GM21381 (cell line): Measurements from ENCODE around the gene MAMDC2.

Experiments
- ATAC-seq: cut with Tn5 transposase; IDR thresholded peaks from one replicate; pipeline ENCODE4 v1.9.1; 2021; ENCODE audit warnings: mild to moderate bottlenecking, moderate library complexity; ENCODE audit not compliant: unreplicated experiment

MAMDC2 gene, protein sequence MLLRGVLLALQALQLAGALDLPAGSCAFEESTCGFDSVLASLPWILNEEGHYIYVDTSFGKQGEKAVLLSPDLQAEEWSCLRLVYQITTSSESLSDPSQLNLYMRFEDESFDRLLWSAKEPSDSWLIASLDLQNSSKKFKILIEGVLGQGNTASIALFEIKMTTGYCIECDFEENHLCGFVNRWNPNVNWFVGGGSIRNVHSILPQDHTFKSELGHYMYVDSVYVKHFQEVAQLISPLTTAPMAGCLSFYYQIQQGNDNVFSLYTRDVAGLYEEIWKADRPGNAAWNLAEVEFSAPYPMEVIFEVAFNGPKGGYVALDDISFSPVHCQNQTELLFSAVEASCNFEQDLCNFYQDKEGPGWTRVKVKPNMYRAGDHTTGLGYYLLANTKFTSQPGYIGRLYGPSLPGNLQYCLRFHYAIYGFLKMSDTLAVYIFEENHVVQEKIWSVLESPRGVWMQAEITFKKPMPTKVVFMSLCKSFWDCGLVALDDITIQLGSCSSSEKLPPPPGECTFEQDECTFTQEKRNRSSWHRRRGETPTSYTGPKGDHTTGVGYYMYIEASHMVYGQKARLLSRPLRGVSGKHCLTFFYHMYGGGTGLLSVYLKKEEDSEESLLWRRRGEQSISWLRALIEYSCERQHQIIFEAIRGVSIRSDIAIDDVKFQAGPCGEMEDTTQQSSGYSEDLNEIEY

DNA sequence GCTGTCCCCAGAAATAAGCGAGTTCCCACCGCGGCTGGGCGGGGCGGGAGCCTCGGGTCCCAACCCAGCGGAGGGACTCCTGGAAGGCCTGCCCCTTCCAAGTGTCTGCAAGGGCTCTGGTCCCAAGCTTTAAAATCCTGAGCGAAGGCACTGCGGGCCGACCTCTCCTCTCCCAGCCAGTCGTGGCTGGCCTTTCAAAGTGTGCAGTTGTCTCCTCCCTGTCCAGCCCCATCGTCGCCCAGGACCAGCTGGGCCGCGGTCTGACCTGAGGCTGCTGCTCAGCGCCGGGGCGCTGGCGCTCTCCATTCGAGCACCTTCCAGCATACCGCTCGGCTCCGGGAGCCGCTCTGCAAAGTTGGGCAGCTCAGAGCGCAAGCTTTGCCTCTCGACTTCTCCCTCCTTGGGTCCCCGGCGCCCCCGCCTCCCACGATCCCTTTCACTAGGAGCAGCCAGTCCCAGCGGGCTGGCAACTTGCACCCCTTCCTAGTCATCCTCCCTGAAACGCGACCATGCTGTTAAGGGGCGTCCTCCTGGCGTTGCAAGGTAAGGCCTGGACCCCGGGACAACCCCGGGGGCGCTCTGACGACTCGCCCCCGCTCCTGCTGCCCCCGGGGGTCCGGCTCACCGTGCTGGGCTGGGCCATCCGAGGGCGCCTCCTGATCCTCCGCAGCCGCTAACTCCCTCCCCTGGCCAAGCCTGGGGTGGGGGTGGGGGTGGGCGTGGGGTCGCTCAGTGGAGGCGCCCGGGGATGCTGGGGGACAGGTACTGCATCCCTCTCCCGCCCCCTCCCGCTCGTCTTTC is at the start of gene MAMDC2:
Gene MAMDC2 (plus strand): TSS at position 160 of the 801 bp plus-strand sequence. CDS start 350 bp downstream, at position 510.
- ATAC-seq: no peak

DNA sequence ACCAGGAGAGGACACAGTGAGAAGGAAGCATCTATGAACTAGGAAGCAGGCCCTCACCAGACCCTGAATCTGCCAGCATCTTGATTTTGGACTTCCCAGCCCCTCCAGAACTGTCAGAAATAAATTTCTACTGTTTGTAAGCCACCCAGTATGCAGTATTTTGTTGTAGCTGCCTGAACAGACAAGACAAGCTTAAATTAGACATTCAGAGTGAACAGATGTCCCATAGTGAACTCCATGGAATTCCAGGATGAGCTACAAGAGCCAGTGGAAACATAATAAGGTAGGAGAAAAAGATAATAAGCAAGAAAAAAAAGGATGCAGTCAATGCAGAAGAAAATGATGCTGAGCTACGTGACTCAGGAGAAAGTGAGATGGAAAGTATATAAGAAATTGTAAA is 47.8 kb upstream of the MAMDC2 start:
- ATAC-seq: no peak

DNA sequence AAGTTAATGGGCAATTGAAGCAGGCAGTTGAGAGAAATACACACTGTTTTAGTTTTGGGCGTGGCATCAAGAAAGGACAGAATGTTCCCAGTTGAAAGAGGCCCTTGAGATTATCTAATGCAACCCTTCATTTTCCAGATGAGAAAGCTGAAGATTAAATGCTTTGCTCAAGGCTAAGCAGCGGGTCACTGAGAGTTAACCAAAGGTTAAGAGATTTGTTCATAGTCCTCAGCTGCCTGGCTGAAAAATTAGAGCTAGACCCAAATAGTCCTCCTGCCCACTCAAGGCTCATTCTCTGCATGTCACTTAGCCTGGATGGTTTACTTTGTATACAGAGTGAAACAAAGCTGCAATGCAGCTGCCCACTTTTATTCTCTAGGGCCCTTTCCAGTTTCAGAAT is 46.7 kb upstream of the MAMDC2 start:
- no peak for ATAC-seq

DNA sequence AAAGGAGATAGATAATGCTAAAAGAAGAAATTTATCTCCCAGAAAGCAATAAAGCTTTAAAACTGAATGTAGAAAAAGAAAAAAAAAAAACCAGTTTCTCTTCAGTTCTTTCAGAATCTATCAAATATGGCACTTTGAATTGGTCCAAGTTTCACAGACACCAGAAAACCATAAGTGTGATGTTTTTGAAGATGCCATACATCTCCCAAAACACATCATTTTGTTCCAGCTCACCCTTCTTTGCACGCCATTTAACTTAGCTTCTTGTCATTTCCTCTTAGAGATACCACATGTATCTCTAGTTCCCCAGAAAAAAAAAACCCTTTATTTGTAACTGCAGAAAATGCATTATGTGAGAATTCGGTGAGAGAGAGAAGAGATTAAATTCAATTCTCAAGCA is 46.1 kb upstream of the MAMDC2 start:
- no peak for ATAC-seq

DNA sequence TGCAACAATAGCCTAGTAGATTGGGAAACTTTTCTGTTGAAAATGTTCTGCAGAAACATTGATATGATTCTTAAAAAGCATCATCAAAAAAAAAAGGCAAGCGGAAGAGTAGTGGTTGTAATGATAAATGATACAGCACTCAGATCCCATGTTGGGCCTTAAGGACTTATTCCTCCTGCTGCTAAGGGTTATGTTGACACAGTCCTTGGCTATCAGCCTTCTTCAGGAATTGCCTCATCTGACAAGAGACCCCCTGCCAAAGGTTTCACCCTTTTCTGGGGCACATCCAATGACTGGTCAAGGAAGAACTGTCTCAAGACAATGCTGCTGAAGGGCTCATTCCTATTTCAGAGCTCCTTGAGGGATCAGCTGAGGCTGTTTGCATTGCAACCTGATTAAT is 44.3 kb upstream of the MAMDC2 start:
- ATAC-seq: no peak

DNA sequence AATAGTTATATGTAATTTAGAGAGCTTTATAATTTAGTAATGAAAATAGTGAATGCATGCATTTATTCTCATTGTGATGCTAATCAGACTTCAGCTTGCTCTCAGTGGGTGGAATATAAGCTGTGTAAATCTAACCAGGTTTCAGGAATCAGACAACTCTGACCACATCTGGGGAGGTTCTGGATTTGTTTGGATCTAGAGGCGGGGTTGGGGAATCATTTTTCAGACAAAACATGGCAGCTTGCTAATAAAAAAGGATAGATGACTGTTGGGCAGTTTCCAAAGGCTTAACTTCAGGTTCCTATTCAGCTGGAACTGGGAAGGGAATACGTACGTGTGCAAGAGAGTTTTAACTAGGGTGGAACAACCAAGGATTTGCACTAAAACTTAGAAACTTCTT is 43.2 kb upstream of the MAMDC2 start:
- ATAC-seq: no peak

DNA sequence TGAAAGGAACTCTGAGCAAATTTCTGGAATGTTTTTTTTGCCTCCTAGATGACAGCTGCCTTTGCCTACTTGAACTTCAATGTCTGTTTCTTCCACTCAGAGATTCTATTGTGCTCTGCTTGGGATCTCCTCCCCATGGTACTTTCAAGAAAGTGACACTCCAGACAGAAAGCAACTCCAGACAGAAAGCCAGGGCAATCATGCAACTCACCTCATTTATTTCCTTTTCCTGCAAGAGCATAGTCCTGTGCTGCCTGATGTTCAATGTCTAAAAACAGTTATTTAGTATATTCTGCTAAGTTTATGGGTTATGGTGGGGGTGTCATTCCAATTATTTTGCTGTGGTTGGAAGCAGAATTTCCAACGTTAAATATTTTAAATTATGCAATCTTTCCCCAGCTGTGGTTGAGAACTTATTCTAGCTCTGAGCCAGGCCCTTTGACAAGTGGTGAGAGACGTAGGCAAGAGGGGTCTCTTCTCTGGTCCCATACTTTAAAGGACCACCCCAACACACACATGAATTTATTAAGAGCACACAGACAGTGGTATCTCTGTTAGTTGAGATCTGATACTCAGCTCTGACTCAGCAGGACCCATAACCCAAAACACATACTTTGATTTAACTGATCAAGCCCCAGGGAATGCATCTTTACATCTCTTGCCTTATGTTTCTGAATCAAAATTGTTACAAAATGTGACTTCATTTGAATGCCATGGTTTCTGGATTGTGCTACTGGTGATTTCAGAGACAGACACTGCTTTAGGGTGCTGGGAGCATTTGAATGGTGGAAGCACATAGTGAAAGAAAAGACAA is 39.5 kb upstream of the MAMDC2 start:
- no peak for ATAC-seq

DNA sequence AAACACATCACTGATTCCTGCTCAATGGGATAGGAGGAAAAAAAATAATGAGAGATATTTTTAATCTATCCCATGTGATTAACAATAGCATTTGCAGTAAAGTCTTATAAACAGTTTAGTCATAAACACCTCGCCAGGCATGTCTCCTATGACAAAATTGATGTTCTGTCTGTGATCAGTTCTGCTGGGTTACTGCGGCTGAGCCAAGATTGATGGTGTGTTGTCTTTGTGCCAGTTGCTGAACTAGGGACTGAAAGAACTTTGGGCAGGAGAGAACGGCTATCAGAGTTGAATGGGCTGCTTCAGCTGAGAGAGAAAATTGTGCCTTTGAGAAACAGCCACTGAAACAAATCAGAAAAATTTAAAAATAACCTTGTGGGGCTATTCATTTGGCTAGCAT is 37.3 kb upstream of the MAMDC2 start:
- no peak for ATAC-seq

DNA sequence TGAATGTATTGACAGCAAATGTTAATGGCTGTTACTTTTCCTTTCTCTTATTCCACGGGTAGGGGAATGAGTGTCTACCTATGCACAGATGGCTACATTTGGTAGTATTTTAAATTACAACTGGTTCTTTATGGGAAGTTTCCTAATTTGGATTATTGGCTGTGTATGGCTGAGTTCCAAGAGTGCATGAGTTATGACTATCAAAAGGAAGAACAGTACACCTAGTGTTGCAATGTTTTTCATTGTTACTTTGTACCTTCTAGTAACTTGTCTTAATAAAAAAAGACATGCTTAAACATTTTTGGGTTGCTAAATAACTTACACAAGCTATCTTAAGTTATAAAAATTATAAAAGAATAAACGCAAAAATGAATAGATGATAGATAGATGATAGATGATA is 35.8 kb upstream of the MAMDC2 start:
- ATAC-seq: no peak

DNA sequence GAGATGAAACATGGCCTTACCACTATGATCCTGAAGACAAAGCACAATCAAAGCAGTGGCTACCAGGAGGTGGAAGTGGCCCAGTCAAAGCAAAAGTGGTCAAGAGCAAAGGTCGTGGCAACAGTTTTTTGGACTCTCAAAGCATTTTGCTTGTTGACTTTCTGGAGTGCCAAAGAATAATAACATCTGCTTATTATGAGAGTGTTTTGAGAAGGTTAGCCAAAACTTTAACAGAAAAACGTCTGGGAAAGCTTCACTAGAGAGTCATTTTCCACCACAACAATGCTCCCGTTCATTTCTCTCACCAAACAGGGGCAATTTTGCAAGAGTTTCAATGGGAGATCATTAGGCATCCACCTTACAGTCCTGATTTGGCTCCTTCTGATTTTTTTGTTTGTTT is 33.6 kb upstream of the MAMDC2 start:
- ATAC-seq: no peak

DNA sequence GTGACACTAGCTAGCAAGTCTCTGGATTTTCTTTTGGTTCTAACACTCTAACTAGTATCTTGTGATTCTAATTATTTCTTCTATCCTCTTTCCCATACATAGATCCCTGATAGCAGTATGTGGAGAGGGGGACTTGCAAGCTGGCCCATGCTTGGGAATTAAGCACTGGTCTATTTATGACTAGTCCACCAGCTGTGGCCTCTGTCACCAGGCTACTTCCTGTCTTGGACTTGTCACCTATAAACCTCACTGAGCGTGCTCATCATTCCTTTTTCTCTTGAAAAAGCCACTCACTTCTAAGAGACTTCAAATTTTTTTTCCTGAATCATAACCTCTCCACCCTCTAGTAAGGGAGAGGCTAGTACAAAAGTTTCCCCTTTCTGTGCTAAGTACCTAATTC is 32.3 kb upstream of the MAMDC2 start:
- ATAC-seq: no peak

DNA sequence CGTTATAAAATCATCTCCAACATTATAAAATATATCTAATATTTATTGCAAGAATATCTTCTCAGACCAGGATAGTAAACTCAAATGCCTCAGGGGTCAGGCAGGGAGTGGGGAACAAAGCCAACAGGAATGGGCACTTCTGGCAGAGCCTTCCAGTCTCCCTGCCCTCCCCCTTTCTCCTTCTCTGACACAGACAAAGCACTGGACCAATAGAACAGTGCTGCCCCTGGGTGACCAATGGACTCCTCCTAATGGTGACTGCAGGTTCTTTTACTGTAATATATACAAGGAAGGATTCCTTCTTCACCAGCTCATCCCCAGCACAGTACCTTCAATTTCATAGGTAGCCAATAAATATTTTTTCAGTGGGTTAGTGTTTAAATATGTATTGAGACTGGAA is 31.1 kb upstream of the MAMDC2 start:
- ATAC-seq: no peak

DNA sequence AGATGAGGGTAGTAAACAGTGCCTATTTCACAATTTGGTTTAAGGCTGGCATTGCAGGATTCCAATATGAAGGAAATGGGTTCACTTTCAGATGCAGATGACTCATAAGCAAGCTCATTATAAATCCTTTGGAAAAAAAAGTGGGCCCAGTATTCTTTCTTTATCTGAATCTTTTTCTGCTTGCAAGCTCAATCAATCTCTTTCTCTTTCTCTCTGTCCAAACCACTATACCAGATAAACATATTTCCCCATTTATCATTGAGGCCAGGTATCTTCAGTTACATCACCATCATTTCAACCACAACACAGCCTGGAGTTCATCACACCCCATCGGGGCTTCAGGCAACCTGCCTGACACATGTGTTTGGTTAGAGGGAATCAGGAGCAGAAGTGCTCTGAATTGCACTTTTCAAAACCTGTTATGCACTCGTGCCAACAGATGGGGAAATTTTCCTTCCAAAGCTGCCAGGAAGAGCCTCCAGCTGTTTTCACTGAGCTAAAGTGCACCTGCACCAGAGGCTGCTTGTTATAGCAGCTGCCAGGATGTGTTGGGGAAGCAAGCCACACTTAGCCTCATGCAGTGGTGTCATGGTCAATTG is 30.0 kb upstream of the MAMDC2 start:
- no peak for ATAC-seq

DNA sequence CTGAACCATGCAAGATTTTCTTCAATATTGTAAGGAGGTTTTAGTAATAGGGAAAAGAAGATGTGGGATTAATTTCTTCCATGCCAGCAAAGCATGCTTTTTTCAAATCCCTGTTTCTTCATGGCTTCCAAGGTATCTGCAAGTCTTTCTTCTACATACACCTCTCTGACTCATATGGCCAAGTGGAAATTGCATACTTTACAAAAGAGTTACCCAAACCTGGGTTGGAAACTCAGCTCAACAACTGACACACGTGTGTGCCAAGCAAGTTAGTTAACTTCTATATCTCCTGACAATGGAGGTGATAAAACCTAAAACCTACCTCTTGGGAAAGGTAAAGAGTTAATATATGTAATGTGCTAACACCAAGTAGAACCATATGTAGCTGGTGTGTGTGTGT is 28.5 kb upstream of the MAMDC2 start:
- no peak for ATAC-seq

DNA sequence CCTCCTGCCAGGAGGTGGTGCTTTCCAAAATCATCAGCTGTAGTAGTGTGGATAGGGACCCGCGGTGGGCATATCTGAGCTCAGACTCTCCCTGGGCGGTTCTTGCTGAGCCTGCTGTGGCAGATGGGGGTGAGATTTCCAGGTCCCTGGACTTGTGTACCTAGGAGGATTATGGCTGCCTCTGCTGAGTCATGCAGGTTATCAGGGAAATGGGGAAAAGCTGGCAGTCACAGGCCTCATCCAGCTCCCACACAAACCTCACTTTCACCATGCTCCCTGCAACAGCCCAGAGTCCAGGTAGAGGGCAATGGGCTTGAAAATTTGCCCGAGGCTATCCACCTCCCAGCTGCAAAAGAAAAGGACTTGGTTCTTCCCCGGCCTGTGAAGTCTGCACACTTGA is 23.4 kb upstream of the MAMDC2 start:
- ATAC-seq: no peak

DNA sequence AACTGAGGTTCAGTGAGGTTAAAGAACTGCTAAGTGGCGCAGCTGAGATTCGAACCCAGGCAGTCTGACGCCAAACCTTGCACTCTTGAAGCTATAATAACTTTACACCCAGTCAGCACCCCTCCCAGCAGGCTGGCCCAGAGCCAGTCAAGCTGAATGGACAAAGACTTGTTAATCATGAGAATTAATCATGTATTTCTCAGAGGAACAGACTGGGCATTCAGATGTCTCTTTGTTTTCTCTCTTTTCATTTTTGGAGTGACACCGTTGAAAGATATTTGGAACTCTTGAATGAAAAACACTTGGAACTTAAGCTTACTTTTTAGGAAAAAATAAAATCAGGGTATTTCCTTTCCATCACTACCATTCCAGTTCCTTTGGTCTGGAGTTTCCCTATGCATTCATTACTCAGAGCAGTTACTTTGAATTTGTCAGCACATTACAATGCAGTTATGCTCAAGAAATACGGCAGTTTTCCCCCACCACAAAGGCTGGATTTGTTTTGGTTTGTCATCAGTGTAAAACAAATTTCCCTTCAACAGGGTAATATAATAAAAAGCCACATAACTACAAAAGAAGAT is 22.6 kb upstream of the MAMDC2 start:
- no peak for ATAC-seq

DNA sequence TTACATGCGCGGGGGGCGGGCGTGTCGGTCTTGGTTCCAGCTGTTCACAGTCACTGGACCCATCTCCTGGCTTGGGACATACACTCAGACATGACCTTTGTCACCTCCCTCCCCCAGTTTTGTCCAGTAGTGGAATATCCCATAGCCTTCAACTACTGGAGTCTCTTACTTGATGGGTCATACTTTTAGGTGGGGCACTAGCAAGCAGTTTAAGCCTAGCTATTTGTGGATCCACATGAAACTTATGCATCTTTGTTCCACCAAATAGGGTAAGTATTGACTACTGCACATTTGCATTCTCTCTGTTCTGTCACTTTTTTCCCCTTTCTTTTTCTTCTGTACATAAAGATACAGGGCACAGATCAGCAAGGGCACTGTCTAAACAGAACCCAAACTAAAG is 15.4 kb upstream of the MAMDC2 start:
- no peak for ATAC-seq

DNA sequence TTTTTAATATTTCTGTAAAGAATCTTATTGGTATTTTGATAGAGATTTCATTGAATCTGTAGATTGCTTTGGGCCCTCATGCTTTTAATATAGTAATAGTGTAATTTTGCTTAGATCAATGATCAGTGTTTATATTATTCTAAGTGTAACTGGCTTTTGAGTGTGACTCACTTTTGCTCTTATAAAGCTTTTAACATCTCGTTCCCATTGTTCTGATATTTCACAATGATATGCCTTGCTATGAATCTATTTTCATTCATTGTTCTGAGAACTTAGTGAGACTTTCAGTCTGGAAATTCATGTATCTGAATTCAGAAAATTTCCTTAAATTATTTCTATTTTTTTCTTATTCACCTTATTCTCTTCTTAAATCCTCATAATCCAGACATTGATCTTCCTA is 13.5 kb upstream of the MAMDC2 start:
- ATAC-seq: no peak

DNA sequence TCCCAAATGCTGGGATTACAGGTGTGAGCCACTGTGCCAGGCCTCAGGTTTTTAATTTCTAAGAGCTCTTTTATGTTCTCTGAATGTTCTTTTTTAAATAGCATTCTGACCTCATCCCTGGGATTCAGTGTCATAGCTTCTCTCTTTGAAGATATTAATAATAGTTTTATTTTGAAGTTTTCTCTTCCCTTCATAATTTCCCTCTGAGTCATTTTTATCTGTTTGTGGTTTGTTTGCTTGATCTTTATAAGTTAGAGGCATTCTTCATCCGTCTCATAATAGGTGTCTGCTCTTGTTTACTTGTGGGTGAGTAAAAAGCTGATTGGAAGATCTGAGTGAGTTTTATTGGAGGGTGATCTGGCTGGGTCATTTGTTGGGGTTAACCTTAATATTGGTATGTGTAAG is 12.5 kb upstream of the MAMDC2 start:
- ATAC-seq: no peak

DNA sequence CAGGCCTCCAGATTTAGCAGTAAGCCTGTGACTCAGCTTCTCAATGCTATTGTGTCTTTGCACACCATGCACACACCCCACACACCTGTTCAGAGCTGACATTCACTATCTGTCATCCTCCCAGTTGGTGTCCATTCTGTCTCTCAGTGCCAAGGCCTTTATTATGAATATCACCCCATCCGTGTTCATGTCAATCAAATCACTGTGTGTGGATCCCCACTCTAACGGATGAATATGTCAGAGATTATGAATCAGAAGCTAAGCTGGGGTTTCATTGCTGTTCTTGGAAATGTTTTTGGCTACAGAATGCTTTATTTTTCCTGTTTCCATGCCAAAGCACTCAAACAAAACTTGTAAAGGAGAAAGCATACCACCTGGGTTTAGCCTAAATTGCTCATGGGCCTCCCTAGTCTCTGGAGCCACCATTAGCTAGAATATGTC is 9.4 kb upstream of the MAMDC2 start:
- ATAC-seq: no peak
